Hepatocyte (in vitro differentiated cells): Measurements from ENCODE around the gene MACC1. TPM values are rescaled to one million over a fixed set of nuclear protein-coding genes. Genes with fewer than 3 reads are reported as not detected.

Experiments
- DNase-seq: peaks from one replicate; pipeline ENCODE4 v3.0.0-alpha.2; 2016; ENCODE audit warnings: low spot score
- H2AFZ ChIP-seq: fragments of 200-600 bp; sonication (generic); 2 replicates; pipeline ENCODE4 v1.6.0; 2016; ENCODE audit warnings: antibody characterized with exemption, mild to moderate bottlenecking
- H3K27ac ChIP-seq: fragments of 200-600 bp; sonication (generic); 2 replicates; pipeline ENCODE4 v1.5.1; 2016; ENCODE audit warnings: mild to moderate bottlenecking
- H3K27me3 ChIP-seq: fragments of 200-600 bp; sonication (generic); 2 replicates; pipeline ENCODE4 v1.6.1; 2016
- H3K36me3 ChIP-seq: fragments of 200-600 bp; sonication (generic); replicated peaks from 2 replicates; pipeline ENCODE4 v1.5.1; 2016; ENCODE audit warnings: low read depth; ENCODE audit not compliant: insufficient read depth
- H3K4me1 ChIP-seq: fragments of 200-600 bp; sonication (generic); 2 replicates; pipeline ENCODE4 v1.5.1; 2016; ENCODE audit warnings: mild to moderate bottlenecking, moderate library complexity; ENCODE audit not compliant: insufficient read depth
- H3K4me2 ChIP-seq: fragments of 200-600 bp; sonication (generic); 2 replicates; pipeline ENCODE4 v1.6.0; 2016
- H3K4me3 ChIP-seq: fragments of 200-600 bp; sonication (generic); 2 replicates; pipeline ENCODE4 v1.5.1; 2016; ENCODE audit warnings: mild to moderate bottlenecking
- H3K79me2 ChIP-seq: fragments of 200-600 bp; sonication (generic); 2 replicates; pipeline ENCODE4 v1.6.0; 2017; ENCODE audit warnings: mild to moderate bottlenecking
- H3K9me2 ChIP-seq: fragments of 200-600 bp; sonication (generic); replicated peaks from 2 replicates; pipeline ENCODE4 v1.6.0; 2017; ENCODE audit warnings: mild to moderate bottlenecking; ENCODE audit not compliant: insufficient read depth
- H3K9me3 ChIP-seq: fragments of 200-600 bp; sonication (generic); 2 replicates; pipeline ENCODE4 v1.5.1; 2016; ENCODE audit warnings: low read depth, mild to moderate bottlenecking
- H4K20me1 ChIP-seq: fragments of 200-600 bp; sonication (generic); 2 replicates; pipeline ENCODE4 v1.6.0; 2016; ENCODE audit warnings: mild to moderate bottlenecking; ENCODE audit not compliant: insufficient read depth, poor library complexity, severe bottlenecking
- CTCF ChIP-seq: fragments of 200-600 bp; sonication (generic); IDR thresholded peaks from 2 replicates; pipeline ENCODE4 v1.5.1; 2016; ENCODE audit warnings: antibody characterized with exemption, mild to moderate bottlenecking; ENCODE audit not compliant: poor library complexity
- EZH2 ChIP-seq: fragments of 200-600 bp; sonication (generic); IDR thresholded peaks from 2 replicates; pipeline ENCODE4 v1.6.1; 2016; ENCODE audit warnings: antibody characterized with exemption, mild to moderate bottlenecking, borderline replicate concordance
- EZH2phosphoT487 ChIP-seq: fragments of 200-600 bp; sonication (generic); IDR thresholded peaks from one replicate; pipeline ENCODE4 v1.6.1; 2018; ENCODE audit warnings: antibody characterized with exemption, mild to moderate bottlenecking, low read depth, moderate library complexity; ENCODE audit not compliant: unreplicated experiment, severe bottlenecking
- WGBS: methylation state at CpG from one replicate; pipeline ENCODE4 v1.1.6; 2016; ENCODE audit warnings: low lambda C conversion rate; ENCODE audit errors: missing lambda C conversion rate; 5-methylcytosine and 5-hydroxymethylcytosine counted together
- polyA plus RNA-seq: library from polyadenylated mRNA; unstranded; fragments of >200 nt; fragmentation: Nextera tagmentation; extraction: Ambion mirVana; gene quantifications from 2 replicates; pipeline ENCODE4 v1.2.1, GENCODE V29; 2016
- total RNA-seq: library from RNA; depleted of rRNA; stranded (reverse); fragments of >200 nt; gene quantifications from 2 replicates; pipeline ENCODE4 v1.2.3, GENCODE V29; 2014

Gene MACC1
- total and polyA plus RNA-seq, 2 experiments from 2014 or later: 6.9 to 46.0 TPM

GRCh38 chr7:20240080-20240926 lies 23.1 kb upstream of the MACC1 start:
- no peak for DNase-seq
- H3K4me2 ChIP-seq: no peak overlapping the region
- WGBS: 92% methylated on average over 9 of the region's 9 CpGs
- no peaks in the 10 kb centered on the region for H3K9me3 ChIP-seq
- no peaks in the 10 kb centered on the region for H3K27me3 ChIP-seq
- TF ChIP-seq EZH2phosphoT487: no peak
- no peak for TF ChIP-seq CTCF
- TF ChIP-seq EZH2: no peak
- peaks cover 7% of the 10 kb centered on the region for H3K4me1 ChIP-seq
- no peaks in the 10 kb centered on the region for H3K9me2 ChIP-seq
- H3K27ac ChIP-seq: no peak overlapping the region
- H2AFZ ChIP-seq: no peak overlapping the region
- no peaks in the 10 kb centered on the region for H3K79me2 ChIP-seq
- no peak overlapping the region for H3K4me3 ChIP-seq
- H3K36me3 ChIP-seq: no peaks in the 10 kb centered on the region
- H4K20me1 ChIP-seq: no peaks in the 10 kb centered on the region

GRCh38 chr7:20238754-20239324 lies 21.7 kb upstream of the MACC1 start:
- Histone ChIP-seq H3K4me2 (no peak overlapping the region), H3K4me3 (no peak overlapping the region), H3K9me2 (no peaks in the 10 kb centered on the region), H4K20me1 (no peaks in the 10 kb centered on the region), H3K36me3 (no peaks in the 10 kb centered on the region), H3K27ac (no peak overlapping the region), H3K4me1 (peaks cover 4% of the 10 kb centered on the region), H3K79me2 (no peaks in the 10 kb centered on the region), H3K9me3 (no peaks in the 10 kb centered on the region), H2AFZ (no peak overlapping the region), H3K27me3 (no peaks in the 10 kb centered on the region)
- no peak for TF ChIP-seq EZH2
- TF ChIP-seq CTCF: no peak
- TF ChIP-seq EZH2phosphoT487: no peak
- DNase-seq: no peak
- 77% methylated on average over 7 of the region's 7 CpGs for WGBS

- Histone ChIP-seq H3K27me3 (no peaks in the 10 kb centered on the region), H3K9me3 (no peaks in the 10 kb centered on the region), H2AFZ (no peak overlapping the region), H3K4me1 (peaks cover 4% of the 10 kb centered on the region), H3K36me3 (no peaks in the 10 kb centered on the region), H3K27ac (no peak overlapping the region), H3K4me3 (no peak overlapping the region), H4K20me1 (no peaks in the 10 kb centered on the region), H3K9me2 (no peaks in the 10 kb centered on the region), H3K79me2 (no peaks in the 10 kb centered on the region), H3K4me2 (no peak overlapping the region)
- no peak for DNase-seq
- no peak for TF ChIP-seq EZH2phosphoT487
- 93% methylated on average over 7 of the region's 7 CpGs for WGBS
Observed at GRCh38 chr7:20238194-20238753, 21.1 kb upstream of the MACC1 start.

- Histone ChIP-seq H3K9me2 (no peaks in the 10 kb centered on the region), H4K20me1 (no peaks in the 10 kb centered on the region), H3K4me1 (peaks cover 4% of the 10 kb centered on the region), H3K4me2 (no peak overlapping the region), H3K79me2 (no peaks in the 10 kb centered on the region), H3K27ac (peak overlapping the region; percentile 35), H3K27me3 (no peaks in the 10 kb centered on the region), H3K9me3 (no peaks in the 10 kb centered on the region), H3K36me3 (no peaks in the 10 kb centered on the region), H2AFZ (no peak overlapping the region), H3K4me3 (no peak overlapping the region)
- 88% methylated on average over 2 of the region's 2 CpGs for WGBS
- DNase-seq: no peak
- no peak for TF ChIP-seq CTCF
- TF ChIP-seq EZH2phosphoT487: no peak
- no peak for TF ChIP-seq EZH2
Observed at GRCh38 chr7:20237464-20238193, 20.4 kb upstream of the MACC1 start.
